Measurements from ENCODE around the gene FGF9.

GRCh38 chr13:21695546-21695945 lies 24.7 kb downstream of the FGF9 start:
- TF ChIP-seq CTCF (IDR thresholded peaks at IDR 0.05) (no peak), POLR2A (IDR thresholded peaks at IDR 0.05) (no peak), POLR2AphosphoS5 (IDR thresholded peaks at IDR 0.05; ENCODE audit: insufficient read depth in 1 of 2, low read depth in 1 of 2) (no peak)

Data from vagina (tissue), 2 donors.